BLaER1 treated with 17β-estradiol and CSF1 and Interleukin-3, amounts not matched to agents 10 nM and 100 nM (cell line): Measurements from ENCODE around the gene TPM2.

Experiments used
- H3K27ac ChIP-seq, 11 experiments: shearing (Covaris generic); formaldehyde crosslinking; 2 replicates each; pipeline ENCODE4 v1.8.1; 2022
- H3K27me3 ChIP-seq, 11 experiments: shearing (Covaris generic); formaldehyde crosslinking; 2 replicates each; pipeline ENCODE4 v1.8.1; 2022
- H3K36me3 ChIP-seq, 11 experiments: shearing (Covaris generic); formaldehyde crosslinking; 2 replicates each; pipeline ENCODE4 v1.8.1; 2022
- H3K4me1 ChIP-seq, 10 experiments: shearing (Covaris generic); formaldehyde crosslinking; 2 replicates each; pipeline ENCODE4 v1.8.1; 2022
- H3K4me2 ChIP-seq, 11 experiments: shearing (Covaris generic); formaldehyde crosslinking; 2 replicates each; pipeline ENCODE4 v1.8.1; 2022
- H3K4me3 ChIP-seq, 10 experiments: shearing (Covaris generic); formaldehyde crosslinking; 2 replicates each; pipeline ENCODE4 v1.8.1; 2022
- H3K9ac ChIP-seq, 11 experiments: shearing (Covaris generic); formaldehyde crosslinking; 2 replicates each; pipeline ENCODE4 v1.8.1; 2022
- H3K9me3 ChIP-seq, 11 experiments: shearing (Covaris generic); formaldehyde crosslinking; replicated peaks in 1 of 11; 2 replicates each; pipeline ENCODE4 v1.8.1; 2022
- H4K20me1 ChIP-seq, 11 experiments: shearing (Covaris generic); formaldehyde crosslinking; 2 replicates each; pipeline ENCODE4 v1.8.1; 2022
- Cebpa-rat ChIP-seq, 11 experiments: shearing (Covaris generic); IDR thresholded peaks; 2 replicates each; pipeline ENCODE4 v1.8.1; 2022

The TPM2 gene

DNA sequence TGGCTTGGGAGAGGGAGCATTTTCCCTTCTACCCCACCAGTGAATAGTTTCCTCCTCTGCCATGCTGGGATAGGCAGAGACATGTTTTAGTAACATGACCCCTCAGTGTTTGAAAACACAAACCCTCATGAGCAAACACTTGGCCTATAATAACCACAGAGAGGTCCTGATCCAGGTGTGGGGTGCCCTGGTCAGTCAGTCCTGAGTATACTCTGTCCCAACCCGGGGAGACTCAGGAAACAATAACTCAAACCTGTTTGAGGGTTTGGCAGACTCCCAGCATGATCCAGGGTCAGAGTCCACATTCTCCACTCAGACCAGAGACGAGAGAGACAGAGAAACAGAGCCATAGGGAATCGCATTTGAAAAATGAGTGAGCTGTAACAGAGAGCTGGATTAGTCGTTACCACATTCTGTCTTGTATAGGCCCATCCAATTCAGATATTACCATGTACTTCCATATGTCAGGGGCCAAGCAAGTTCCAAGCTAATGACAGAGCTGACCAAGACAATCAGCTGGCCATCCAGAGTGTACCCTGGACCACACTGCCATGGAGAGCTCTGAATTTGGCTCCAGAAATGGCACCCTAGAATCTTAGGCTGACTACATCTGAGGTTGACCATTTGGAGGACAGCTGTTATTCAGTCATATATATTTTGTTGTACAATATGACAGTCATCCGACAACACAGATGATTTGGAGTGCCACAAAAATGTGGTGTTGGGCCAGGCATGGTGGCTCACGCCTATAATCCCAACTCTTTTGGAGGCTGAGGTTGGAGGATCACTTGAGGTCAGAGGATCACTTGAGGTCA, 20.2 kb downstream of the TPM2 start:
- Histone ChIP-seq H4K20me1 (no peaks in the 10 kb centered on the region), H3K9ac (no peak overlapping the region), H3K27ac (no peak overlapping the region), H3K36me3 (no peaks in the 10 kb centered on the region), H3K4me2 (no peak overlapping the region), H3K27me3 (peaks cover 4 to 14% (median 11%) of the 10 kb centered on the region in 11 experiments; a peak in 18 of 22 replicates), H3K4me1 (peaks cover 12 to 31% (median 26%) of the 10 kb centered on the region in 10 experiments), H3K4me3 (no peak overlapping the region), H3K9me3 (peaks cover 0 to 4% (median 0%) of the 10 kb centered on the region in 11 experiments; a peak in 3 of 22 replicates)
- TF ChIP-seq Cebpa-rat (IDR thresholded peaks at IDR 0.05) = no peak

DNA sequence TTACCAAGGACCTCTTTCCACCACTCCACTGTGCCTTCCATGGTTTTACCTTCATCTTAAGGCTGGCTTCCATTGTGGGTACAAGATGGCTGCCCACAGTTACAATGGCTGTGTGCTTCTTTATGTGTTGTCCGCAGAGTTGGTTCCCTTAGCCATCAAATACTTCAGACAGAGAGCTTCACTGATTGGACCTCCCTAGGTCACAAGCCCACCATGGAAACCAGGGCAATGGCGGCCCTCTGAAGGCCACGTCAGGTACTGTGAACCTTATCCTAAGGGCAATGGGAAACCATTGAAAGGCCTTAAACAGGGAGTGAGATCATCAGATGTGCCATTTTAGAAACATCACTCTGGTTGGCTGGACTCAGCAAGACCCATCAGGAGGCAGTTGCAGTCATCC, 21.8 kb downstream of the TPM2 start:
- no peak overlapping the region for H3K9ac ChIP-seq
- no peak for TF ChIP-seq Cebpa-rat (IDR thresholded peaks at IDR 0.05)
- H3K9me3 ChIP-seq = peaks cover 0 to 4% (median 0%) of the 10 kb centered on the region in 11 experiments; a peak in 3 of 22 replicates

DNA sequence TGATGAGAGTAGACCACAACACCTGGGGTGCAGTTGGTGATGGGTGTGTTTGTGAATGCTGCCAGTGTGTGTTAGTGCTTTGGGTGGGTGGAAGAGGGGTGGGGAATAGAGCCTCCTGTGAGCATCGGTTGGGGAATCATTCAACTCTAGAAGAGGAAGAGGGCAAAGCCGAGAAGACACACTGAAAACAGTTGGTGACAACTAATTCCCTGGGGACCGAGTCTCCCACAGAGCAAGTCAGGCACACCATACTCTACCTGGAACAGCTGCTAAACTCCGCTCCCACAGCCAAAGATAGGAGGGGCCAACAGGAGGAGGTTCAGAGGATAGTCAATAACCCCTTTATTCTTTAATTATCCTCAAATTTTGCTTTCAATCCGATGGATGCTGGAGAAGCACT, 23.2 kb downstream of the TPM2 start:
- no peak for TF ChIP-seq Cebpa-rat (IDR thresholded peaks at IDR 0.05)
- Histone ChIP-seq H3K27ac (no peak overlapping the region), H3K4me3 (no peak overlapping the region), H3K9me3 (peaks cover 0 to 4% (median 0%) of the 10 kb centered on the region in 11 experiments; a peak in 3 of 22 replicates), H3K27me3 (no peaks in the 10 kb centered on the region), H3K4me2 (peak overlapping the region; percentile 11 to 97 (median 92); a peak in 19 of 22 replicates), H4K20me1 (no peaks in the 10 kb centered on the region), H3K9ac (no peak overlapping the region), H3K36me3 (peaks cover 0 to 1% (median 0%) of the 10 kb centered on the region in 11 experiments; a peak in 2 of 22 replicates), H3K4me1 (peaks cover 42 to 61% (median 56%) of the 10 kb centered on the region in 10 experiments)

More for the DNA sequence above, 21.8 kb downstream of the TPM2 start:
- Histone ChIP-seq H3K4me2 (no peak overlapping the region), H3K4me3 (no peak overlapping the region), H3K36me3 (no peaks in the 10 kb centered on the region), H4K20me1 (no peaks in the 10 kb centered on the region), H3K27me3 (no peaks in the 10 kb centered on the region), H3K27ac (no peak overlapping the region), H3K4me1 (peaks cover 28 to 47% (median 42%) of the 10 kb centered on the region in 10 experiments)

DNA sequence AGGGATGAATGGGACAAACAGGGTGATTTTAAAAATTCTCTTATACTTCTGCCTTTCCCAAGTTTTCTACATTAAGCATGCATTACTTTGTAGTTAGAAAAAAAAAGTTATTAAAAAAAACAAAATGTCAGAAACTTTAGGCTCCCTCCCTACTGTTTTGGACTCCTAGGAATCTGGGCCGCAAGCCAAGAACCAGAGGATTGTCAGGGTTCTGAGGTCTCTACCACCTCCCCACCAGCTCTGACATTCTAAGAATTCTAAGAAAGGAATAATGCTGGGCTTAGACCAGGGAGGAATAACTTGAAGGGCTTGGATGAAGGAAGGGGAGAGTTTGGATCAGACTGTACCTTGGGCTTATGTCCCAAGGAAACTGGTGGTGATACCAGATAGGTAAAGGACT, 23.7 kb downstream of the TPM2 start:
- H3K9ac ChIP-seq = peak overlapping the region in 2 of 11 experiments; percentile 67 to 79; a peak in 2 of 22 replicates
- no peaks in the 10 kb centered on the region for H3K27me3 ChIP-seq
- peak overlapping the region in 4 of 10 experiments; percentile 61 to 66 (median 63); a peak in 4 of 20 replicates for H3K4me3 ChIP-seq
- TF ChIP-seq Cebpa-rat (IDR thresholded peaks at IDR 0.05) = no peak
- H3K4me1 ChIP-seq = peaks cover 47 to 66% (median 61%) of the 10 kb centered on the region in 10 experiments
- no peaks in the 10 kb centered on the region for H4K20me1 ChIP-seq
- H3K36me3 ChIP-seq = peaks cover 0 to 6% (median under 1%) of the 10 kb centered on the region in 11 experiments; a peak in 8 of 22 replicates
- no peak overlapping the region for H3K27ac ChIP-seq
- peak overlapping the region; percentile 86 to 98 (median 95); a peak in 20 of 22 replicates for H3K4me2 ChIP-seq
- H3K9me3 ChIP-seq = peaks cover 0 to 4% (median 0%) of the 10 kb centered on the region in 11 experiments; a peak in 3 of 22 replicates

DNA sequence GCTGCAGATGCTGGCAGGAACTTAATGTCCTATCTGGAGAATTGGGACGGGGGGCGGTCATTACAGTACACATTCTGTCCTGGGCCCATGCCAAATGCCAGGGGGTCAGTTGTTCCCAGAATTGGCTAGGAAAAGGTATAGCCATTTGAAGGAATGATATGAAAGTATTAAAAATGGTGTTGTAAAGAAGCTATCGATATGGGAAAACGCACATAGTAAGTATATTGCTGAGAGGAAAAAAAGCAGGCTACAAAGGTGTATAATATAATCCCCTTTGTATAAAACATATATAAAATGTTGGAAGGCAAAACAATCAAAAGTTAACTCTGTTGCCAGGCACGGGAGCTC, 24.3 kb downstream of the TPM2 start:
- TF ChIP-seq Cebpa-rat (IDR thresholded peaks at IDR 0.05) = no peak
- peaks cover 0 to 4% (median 0%) of the 10 kb centered on the region in 11 experiments; a peak in 3 of 22 replicates for H3K9me3 ChIP-seq
- peak overlapping the region; percentile 60 to 79 (median 72); a peak in 21 of 22 replicates for H3K9ac ChIP-seq
- no peaks in the 10 kb centered on the region for H3K27me3 ChIP-seq
- peak overlapping the region in 9 of 11 experiments; percentile 56 to 83 (median 74); a peak in 17 of 22 replicates for H3K27ac ChIP-seq
- H3K4me1 ChIP-seq = peaks cover 53 to 72% (median 67%) of the 10 kb centered on the region in 10 experiments
- H4K20me1 ChIP-seq = peaks cover 0 to 6% (median 0%) of the 10 kb centered on the region in 11 experiments; a peak in 2 of 22 replicates
- H3K36me3 ChIP-seq = peaks cover 5 to 12% (median 6%) of the 10 kb centered on the region in 11 experiments; a peak in 16 of 22 replicates
- H3K4me3 ChIP-seq = peak overlapping the region; percentile 59 to 75 (median 64)
- H3K4me2 ChIP-seq = peak overlapping the region; percentile 86 to 98 (median 95)

DNA sequence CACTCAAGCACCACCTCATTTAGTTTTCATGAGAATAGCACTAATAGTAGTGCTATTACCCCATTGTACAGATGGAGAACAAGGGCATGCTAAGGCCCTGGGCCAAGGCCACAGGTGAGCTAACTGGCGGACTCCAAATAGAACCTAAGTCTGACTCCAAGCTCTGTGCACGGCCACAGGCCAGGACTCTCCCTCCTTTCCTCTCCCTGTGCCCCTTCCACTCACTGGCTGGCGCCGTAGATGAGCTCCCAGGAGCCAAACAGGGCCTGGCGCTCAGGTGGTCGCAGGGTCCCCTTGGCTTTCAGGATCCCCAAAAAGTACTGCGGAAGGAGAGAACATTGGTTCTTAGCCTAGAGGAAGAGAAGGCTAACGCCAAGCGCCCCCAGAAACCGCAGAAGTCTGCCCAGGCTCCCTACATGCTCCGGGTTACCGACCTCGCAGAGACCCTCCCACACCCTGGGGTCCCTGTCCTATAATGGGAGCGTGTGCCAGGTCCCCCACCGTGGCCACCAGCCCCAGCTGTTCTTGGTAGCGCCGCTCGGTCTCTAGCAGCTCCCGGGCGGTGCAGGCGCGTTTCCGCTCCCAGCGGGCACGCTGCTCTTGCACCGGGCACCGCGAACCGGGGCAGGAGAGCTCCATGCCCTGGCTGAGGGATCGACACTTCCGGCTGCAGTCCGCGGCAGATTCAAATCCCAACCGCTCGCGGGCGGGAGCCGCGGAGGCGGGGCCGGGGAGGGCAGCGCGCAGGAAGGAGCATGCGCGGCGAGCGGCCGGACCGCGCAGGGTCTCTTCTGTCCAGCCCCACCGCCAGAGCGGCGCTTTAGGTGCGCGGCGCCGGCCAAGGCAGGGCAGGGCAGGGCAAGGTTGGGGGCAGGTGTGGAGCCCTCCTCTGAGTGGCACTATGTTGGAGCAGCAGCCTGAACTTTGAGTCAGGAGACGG, 24.9 kb downstream of the TPM2 start, which contains the start of gene ARHGEF39:
ARHGEF39 (minus strand) TSS at position 665 of the 940 bp plus-strand sequence; CDS start at position 639, 26 bp downstream.
- Histone ChIP-seq H3K36me3 (peaks cover 6 to 17% (median 12%) of the 10 kb centered on the region in 11 experiments; a peak in 16 of 22 replicates), H3K4me1 (peaks cover 60 to 79% (median 74%) of the 10 kb centered on the region in 10 experiments), H3K27me3 (no peaks in the 10 kb centered on the region), H3K4me3 (peak within 1 kb of the TSS; percentile 59 to 75 (median 64)), H4K20me1 (peaks cover 0 to 8% (median 0%) of the 10 kb centered on the region in 11 experiments; a peak in 2 of 22 replicates), H3K9me3 (peaks cover 0 to 4% (median 0%) of the 10 kb centered on the region in 11 experiments; a peak in 3 of 22 replicates), H3K27ac (peak within 1 kb of the TSS in 9 of 11 experiments; percentile 56 to 83 (median 74); a peak in 18 of 22 replicates), H3K9ac (peak within 1 kb of the TSS; percentile 60 to 79 (median 72); a peak in 21 of 22 replicates), H3K4me2 (peak within 1 kb of the TSS; percentile 86 to 98 (median 95))
- TF ChIP-seq Cebpa-rat (IDR thresholded peaks at IDR 0.05) = no peak

DNA sequence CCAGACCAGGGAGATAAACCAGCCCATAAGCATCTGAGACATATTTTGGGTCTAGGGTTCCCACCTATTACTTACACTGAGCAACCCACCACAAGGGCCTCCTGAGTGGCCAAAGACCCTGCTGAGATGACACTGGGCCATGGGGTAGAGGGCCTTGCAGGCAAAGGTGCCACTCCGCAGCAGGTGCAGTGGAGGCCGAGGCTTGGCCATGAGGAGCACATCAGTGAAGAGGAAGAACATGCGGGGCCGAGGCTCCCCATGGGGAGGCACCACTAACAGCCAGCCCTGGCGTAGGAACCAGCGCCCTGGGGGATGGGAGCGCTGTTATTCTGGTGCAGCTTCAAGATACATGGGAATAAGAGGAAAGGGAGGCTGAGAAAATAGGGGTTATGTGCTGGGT, 27.3 kb downstream of the TPM2 start:
- Histone ChIP-seq H3K36me3 (peaks cover 6 to 17% (median 12%) of the 10 kb centered on the region in 11 experiments; a peak in 16 of 22 replicates), H4K20me1 (peaks cover 0 to 8% (median 0%) of the 10 kb centered on the region in 11 experiments; a peak in 2 of 22 replicates), H3K9me3 (no peaks in the 10 kb centered on the region; a peak in 1 of 22 replicates), H3K9ac (peak overlapping the region in 5 of 11 experiments; percentile 32 to 96 (median 53); a peak in 4 of 22 replicates), H3K4me2 (peak overlapping the region; percentile 86 to 98 (median 95)), H3K4me1 (peaks cover 71 to 91% (median 87%) of the 10 kb centered on the region in 10 experiments), H3K27ac (peak overlapping the region in 4 of 11 experiments; percentile 17 to 45 (median 32); a peak in 9 of 22 replicates), H3K4me3 (peak overlapping the region in 1 of 10 experiments; percentile 8; a peak in 1 of 20 replicates), H3K27me3 (no peaks in the 10 kb centered on the region)
- TF ChIP-seq Cebpa-rat (IDR thresholded peaks at IDR 0.05) = no peak
